Keratinocyte (primary cell): ENCODE measurements around the gene NADK2. TPM values are rescaled to one million over a fixed set of nuclear protein-coding genes. Genes with fewer than 3 reads are reported as not detected.

Source experiments
- DNase-seq: peaks from one replicate; pipeline ENCODE4 v3.0.0-alpha.2; 2011; ENCODE audit warnings: low read depth, missing footprints, low spot score
- FAIRE-seq: peaks from 2 replicates; lab custom pipeline; 2011; peaks lifted over from hg19 to GRCh38; lab: Jason Lieb, UNC
- H2AFZ ChIP-seq: 2 replicates; pipeline ENCODE4 v1.6.0; 2012; ENCODE audit warnings: low read length, control low read depth, inconsistent platforms; ENCODE audit not compliant: control insufficient read depth
- H3K27ac ChIP-seq: 2 replicates; pipeline ENCODE4 v1.5.1; 2011; ENCODE audit warnings: low read length; ENCODE audit not compliant: control insufficient read depth, insufficient read depth
- H3K27me3 ChIP-seq: 3 replicates; pipeline ENCODE4 v1.6.0; 2011; ENCODE audit warnings: low read length; ENCODE audit not compliant: control insufficient read depth, insufficient read depth; ENCODE audit errors: extremely low read depth
- H3K36me3 ChIP-seq, 2 experiments: 2 replicates in 1 of 2; 3 replicates in 1 of 2; pipeline ENCODE4 v1.5.1; 2011; ENCODE audit warnings: low read length in 2 of 2, mild to moderate bottlenecking in 1 of 2; ENCODE audit not compliant: control insufficient read depth in 2 of 2, insufficient read depth in 2 of 2; ENCODE audit errors: extremely low read depth in 1 of 2
- H3K4me1 ChIP-seq: 3 replicates; pipeline ENCODE4 v1.5.1; 2011; ENCODE audit warnings: low read length; ENCODE audit not compliant: control insufficient read depth, insufficient read depth; ENCODE audit errors: extremely low read depth
- H3K4me2 ChIP-seq: 3 replicates; pipeline ENCODE4 v1.6.0; 2011; ENCODE audit warnings: low read depth, low read length; ENCODE audit not compliant: control insufficient read depth, insufficient read depth; ENCODE audit errors: extremely low read depth
- H3K4me3 ChIP-seq, 3 experiments: fragments of 200-600 bp in 1 of 3; sonication (generic) in 1 of 3; 2 replicates in 2 of 3; 3 replicates in 1 of 3; pipeline ENCODE4 v1.5.1; 2011 to 2016; ENCODE audit warnings: low read length in 3 of 3, mild to moderate bottlenecking in 3 of 3, control low read depth in 2 of 3, inconsistent platforms in 1 of 3, low read depth in 1 of 3, mixed read lengths in 1 of 3, mixed run types in 1 of 3, moderate library complexity in 1 of 3; ENCODE audit not compliant: control insufficient read depth in 2 of 3, insufficient read depth in 2 of 3; ENCODE audit errors: extremely low read depth in 1 of 3
- H3K79me2 ChIP-seq: 2 replicates; pipeline ENCODE4 v1.6.0; 2012; ENCODE audit warnings: low read length; ENCODE audit not compliant: control insufficient read depth, insufficient read depth
- H3K9ac ChIP-seq: 3 replicates; pipeline ENCODE4 v1.6.0; 2011; ENCODE audit warnings: low read length; ENCODE audit not compliant: control insufficient read depth, insufficient read depth; ENCODE audit errors: extremely low read depth
- H3K9me1 ChIP-seq: 3 replicates; pipeline ENCODE4 v1.6.0; 2011; ENCODE audit warnings: low read length; ENCODE audit not compliant: control insufficient read depth, insufficient read depth; ENCODE audit errors: extremely low read depth
- H3K9me3 ChIP-seq: 2 replicates; pipeline ENCODE4 v1.5.1; 2012; ENCODE audit warnings: low read depth, low read length; ENCODE audit not compliant: control insufficient read depth
- H4K20me1 ChIP-seq: 3 replicates; pipeline ENCODE4 v1.6.0; 2011; ENCODE audit warnings: low read length; ENCODE audit not compliant: control insufficient read depth, insufficient read depth; ENCODE audit errors: extremely low read depth
- EZH2 ChIP-seq: IDR thresholded peaks from one replicate; pipeline ENCODE4 v1.6.1; 2012; ENCODE audit warnings: inconsistent platforms, mild to moderate bottlenecking, low read length, moderate library complexity
- dilution Hi-C: fragments of 300-500 bp; cut with MboI; formaldehyde crosslinking; loops from one replicate; pipeline ENCODE4 v1.7.0; 2020; ENCODE audit warnings: low sequenced_read_pairs; ENCODE audit not compliant: extremely low pct_ligation_motif_present
- polyA plus RNA-seq, 5 experiments: library from polyadenylated mRNA; depleted of rRNA in 3 of 5; stranded (reverse) in 3 of 5; stranded (forward) in 1 of 5; unstranded in 1 of 5; fragments of >200 nt; gene quantifications; 1 replicate in 1 of 5; 2 replicates in 3 of 5; 3 replicates in 1 of 5; pipeline versions ENCODE4 v1.2.1 to v1.2.3, GENCODE V29; 2011 to 2012; ENCODE audit warnings: missing spikeins in 2 of 5, low read depth in 1 of 5, low replicate concordance in 1 of 5
- TF ChIP-seq, protein P1 (sequence below), 3 experiments: IDR thresholded peaks in 1 of 3; conservative IDR thresholded peaks in 1 of 3; optimal IDR thresholded peaks in 1 of 3; 2 replicates in 2 of 3; 3 replicates in 1 of 3; pipeline versions ENCODE3 to v1.5.1; 2011; ENCODE audit warnings: low read length in 3 of 3, mild to moderate bottlenecking in 3 of 3, moderate library complexity in 2 of 3, control low read depth in 1 of 3, inconsistent platforms in 1 of 3; ENCODE audit not compliant: insufficient read depth in 2 of 3; ENCODE audit errors: extremely low read depth in 1 of 3

The NADK2 gene
- polyA plus RNA-seq, 1 donor (not counting 4 experiments of a cell fraction or from before 2014, with no cell fraction given): 15.4 TPM

DNA sequence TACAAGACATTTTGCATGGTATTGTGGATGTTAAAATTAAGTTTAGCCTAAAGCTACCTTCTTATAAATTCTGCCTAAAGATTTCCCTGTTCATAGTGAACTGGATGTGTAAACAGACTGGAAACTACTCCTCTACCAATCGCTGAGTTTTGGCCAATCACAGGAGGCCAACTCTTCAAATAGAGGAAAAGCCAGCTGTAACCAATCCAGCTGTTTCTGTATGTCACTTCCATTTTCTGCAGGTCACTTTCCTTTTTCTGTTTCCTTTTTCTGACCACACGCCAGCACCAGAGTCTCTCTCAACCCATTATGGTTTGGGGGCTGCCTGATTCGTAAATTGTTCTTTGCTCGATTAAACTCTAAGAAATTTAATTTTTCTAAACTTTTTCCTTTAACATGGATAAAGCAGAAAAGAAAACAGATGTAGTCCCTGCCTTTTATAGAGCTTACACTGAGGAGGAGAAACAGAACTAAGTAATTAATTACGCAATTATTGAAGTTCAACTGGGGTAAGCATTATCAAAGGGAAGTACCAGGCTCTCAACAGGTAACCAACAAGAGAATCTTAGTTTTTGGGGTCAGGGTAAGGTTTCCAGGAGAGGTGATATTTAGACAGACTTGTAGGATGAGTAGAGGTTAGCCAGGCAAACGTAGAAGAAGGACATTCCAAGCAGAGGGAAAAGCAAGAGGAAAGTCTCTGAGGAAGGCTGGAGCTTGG is 32.2 kb upstream of the NADK2 start:
- H3K27ac ChIP-seq: no peak overlapping the region
- H3K4me1 ChIP-seq: no peaks in the 10 kb centered on the region
- no peaks in the 10 kb centered on the region for H3K79me2 ChIP-seq
- H3K9me3 ChIP-seq: no peaks in the 10 kb centered on the region
- TF ChIP-seq, protein P1, sequence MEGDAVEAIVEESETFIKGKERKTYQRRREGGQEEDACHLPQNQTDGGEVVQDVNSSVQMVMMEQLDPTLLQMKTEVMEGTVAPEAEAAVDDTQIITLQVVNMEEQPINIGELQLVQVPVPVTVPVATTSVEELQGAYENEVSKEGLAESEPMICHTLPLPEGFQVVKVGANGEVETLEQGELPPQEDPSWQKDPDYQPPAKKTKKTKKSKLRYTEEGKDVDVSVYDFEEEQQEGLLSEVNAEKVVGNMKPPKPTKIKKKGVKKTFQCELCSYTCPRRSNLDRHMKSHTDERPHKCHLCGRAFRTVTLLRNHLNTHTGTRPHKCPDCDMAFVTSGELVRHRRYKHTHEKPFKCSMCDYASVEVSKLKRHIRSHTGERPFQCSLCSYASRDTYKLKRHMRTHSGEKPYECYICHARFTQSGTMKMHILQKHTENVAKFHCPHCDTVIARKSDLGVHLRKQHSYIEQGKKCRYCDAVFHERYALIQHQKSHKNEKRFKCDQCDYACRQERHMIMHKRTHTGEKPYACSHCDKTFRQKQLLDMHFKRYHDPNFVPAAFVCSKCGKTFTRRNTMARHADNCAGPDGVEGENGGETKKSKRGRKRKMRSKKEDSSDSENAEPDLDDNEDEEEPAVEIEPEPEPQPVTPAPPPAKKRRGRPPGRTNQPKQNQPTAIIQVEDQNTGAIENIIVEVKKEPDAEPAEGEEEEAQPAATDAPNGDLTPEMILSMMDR (optimal IDR thresholded peaks at IDR 0.05 in 1 of 3, IDR thresholded peaks at IDR 0.05 in 1 of 3, conservative IDR thresholded peaks at IDR 0.05 in 1 of 3; ENCODE audit: extremely low read depth in 1 of 3, insufficient read depth in 2 of 3, low read length in 3 of 3): no peak
- TF ChIP-seq EZH2: no peak
- H3K4me3 ChIP-seq: no peak overlapping the region
- H3K9me1 ChIP-seq: no peaks in the 10 kb centered on the region
- H4K20me1 ChIP-seq: no peaks in the 10 kb centered on the region
- no peak overlapping the region for H3K4me2 ChIP-seq
- dilution Hi-C loops: no loop called here
- no peak overlapping the region for H2AFZ ChIP-seq
- no peaks in the 10 kb centered on the region for H3K36me3 ChIP-seq
- no peaks in the 10 kb centered on the region for H3K27me3 ChIP-seq
- no peak overlapping the region for H3K9ac ChIP-seq
- no peak for FAIRE-seq
- no peak for DNase-seq

DNA sequence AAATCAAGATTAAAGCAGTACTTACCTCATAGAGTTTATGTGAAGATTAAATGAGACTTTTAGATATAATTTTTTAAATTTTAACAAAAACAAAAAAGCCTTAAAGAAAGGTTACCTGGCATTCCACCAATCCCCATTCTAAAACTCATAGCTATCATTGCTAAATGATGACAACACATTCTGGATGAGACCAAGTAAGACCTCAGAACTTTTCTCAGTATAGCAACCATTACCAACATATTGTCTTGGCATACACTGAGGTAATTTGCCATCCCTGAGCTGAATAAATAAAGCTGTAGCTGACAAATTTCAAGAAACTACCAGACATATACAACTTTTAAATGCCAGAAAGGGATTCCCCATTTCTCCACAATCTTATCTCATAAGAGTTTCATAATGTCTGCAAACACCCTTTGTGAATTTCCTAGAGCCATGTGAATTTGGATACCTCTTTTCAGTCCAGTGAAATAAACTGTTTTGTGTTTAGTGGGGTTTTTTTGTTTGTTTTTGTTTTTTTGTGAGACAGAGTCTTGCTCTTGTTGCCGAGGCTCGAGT is 30.5 kb upstream of the NADK2 start:
- no peaks in the 10 kb centered on the region for H3K79me2 ChIP-seq
- H3K36me3 ChIP-seq: no peaks in the 10 kb centered on the region
- no peak overlapping the region for H3K9ac ChIP-seq
- no peaks in the 10 kb centered on the region for H3K9me3 ChIP-seq
- no peaks in the 10 kb centered on the region for H3K27me3 ChIP-seq
- dilution Hi-C loops: no loop called here
- TF ChIP-seq, protein P1 (optimal IDR thresholded peaks at IDR 0.05 in 1 of 3, IDR thresholded peaks at IDR 0.05 in 1 of 3, conservative IDR thresholded peaks at IDR 0.05 in 1 of 3; ENCODE audit: extremely low read depth in 1 of 3, insufficient read depth in 2 of 3, low read length in 3 of 3): no peak
- no peak for TF ChIP-seq EZH2
- FAIRE-seq (no peak), DNase-seq (no peak)
- H3K9me1 ChIP-seq: no peaks in the 10 kb centered on the region
- H3K4me3 ChIP-seq: no peak overlapping the region
- H3K27ac ChIP-seq: no peak overlapping the region
- no peaks in the 10 kb centered on the region for H3K4me1 ChIP-seq
- H3K4me2 ChIP-seq: no peak overlapping the region
- H4K20me1 ChIP-seq: no peaks in the 10 kb centered on the region
- H2AFZ ChIP-seq: no peak overlapping the region
